CD14-positive monocyte (primary cell): ENCODE data around the gene CDK5RAP3. TPM values are rescaled to one million over a fixed set of nuclear protein-coding genes. Genes with fewer than 3 reads are reported as not detected.
A peak's percentile ranks its signal among the peaks of the same experiment; 100 is the strongest.

Experiments used
- DNase-seq, 3 donors: peaks; one replicate each; pipeline ENCODE4 v3.0.0-alpha.2; 2011 to 2022
- H2AFZ ChIP-seq: 2 replicates; pipeline ENCODE4 v1.6.0; 2012; ENCODE audit warnings: mild to moderate bottlenecking, low read depth, low read length, inconsistent platforms; ENCODE audit not compliant: insufficient read depth, poor library complexity, severe bottlenecking
- H3K27ac ChIP-seq, 2 donors: 1 replicate in 1 of 2; 2 replicates in 1 of 2; pipeline ENCODE4 v1.5.1; 2012 to 2013; ENCODE audit warnings: low read length in 2 of 2, control low read depth in 1 of 2, inconsistent platforms in 1 of 2, low read depth in 1 of 2, mild to moderate bottlenecking in 1 of 2
- H3K27me3 ChIP-seq, 2 donors: one replicate each; pipeline versions ENCODE4 v1.6.0 to v1.6.1; 2011 to 2013; ENCODE audit warnings: low read length in 2 of 2; ENCODE audit not compliant: control insufficient read depth in 2 of 2, insufficient read depth in 2 of 2
- H3K36me3 ChIP-seq, 2 donors: replicated peaks in 1 of 2; 1 replicate in 1 of 2; 2 replicates in 1 of 2; pipeline versions ENCODE4 v1.5.1 to v1.6.1; 2012 to 2013; ENCODE audit warnings: low read length in 2 of 2, control low read depth in 1 of 2, inconsistent platforms in 1 of 2, mild to moderate bottlenecking in 1 of 2; ENCODE audit not compliant: insufficient read depth in 2 of 2, control insufficient read depth in 1 of 2
- H3K4me1 ChIP-seq, 2 donors: 1 replicate in 1 of 2; 2 replicates in 1 of 2; pipeline versions ENCODE4 v1.5.1 to v1.6.1; 2012 to 2013; ENCODE audit warnings: low read length in 2 of 2, control low read depth in 1 of 2, inconsistent platforms in 1 of 2, mild to moderate bottlenecking in 1 of 2, moderate library complexity in 1 of 2; ENCODE audit not compliant: insufficient read depth in 2 of 2, control insufficient read depth in 1 of 2
- H3K4me2 ChIP-seq: replicated peaks from 2 replicates; pipeline ENCODE3; 2012; ENCODE audit warnings: low read length, moderate library complexity, mild to moderate bottlenecking; ENCODE audit not compliant: poor library complexity, severe bottlenecking; ENCODE audit errors: extremely low read depth
- H3K4me3 ChIP-seq, 3 experiments: fragments of 200-600 bp in 1 of 3; sonication (generic) in 1 of 3; replicated peaks in 1 of 3; 1 replicate in 2 of 3; 2 replicates in 1 of 3; pipeline ENCODE4 v1.5.1; 2011 to 2013; ENCODE audit warnings: low read length in 3 of 3, mild to moderate bottlenecking in 3 of 3, control low read depth in 2 of 3, low read depth in 2 of 3, inconsistent platforms in 1 of 3, moderate library complexity in 1 of 3
- H3K79me2 ChIP-seq: 2 replicates; pipeline ENCODE4 v1.6.0; 2012; ENCODE audit warnings: mild to moderate bottlenecking, control low read depth, inconsistent platforms, low read length, moderate library complexity; ENCODE audit not compliant: insufficient read depth
- H3K9ac ChIP-seq: 2 replicates; pipeline ENCODE4 v1.6.0; 2017; ENCODE audit warnings: low read length, mild to moderate bottlenecking; ENCODE audit not compliant: insufficient read depth, poor library complexity, severe bottlenecking
- H3K9me3 ChIP-seq, 2 donors: replicated peaks in 1 of 2; 1 replicate in 1 of 2; 2 replicates in 1 of 2; pipeline versions ENCODE4 v1.5.1 to v1.6.1; 2012 to 2013; ENCODE audit warnings: low read length in 2 of 2, control low read depth in 1 of 2; ENCODE audit not compliant: control insufficient read depth in 1 of 2, insufficient read depth in 1 of 2
- H4K20me1 ChIP-seq: 2 replicates; pipeline ENCODE4 v1.6.0; 2012; ENCODE audit warnings: mild to moderate bottlenecking, low read length, control low read depth, moderate library complexity; ENCODE audit not compliant: insufficient read depth
- H3K27ac Mint-ChIP-seq, 7 donors: one replicate each; pipeline ENCODE4 v1.8.0; 2020; ENCODE audit warnings: mild to moderate bottlenecking in 7 of 7, mixed read lengths in 7 of 7, moderate library complexity in 6 of 7, inconsistent platforms in 2 of 7
- H3K27me3 Mint-ChIP-seq, 3 donors: one replicate each; pipeline ENCODE4 v1.8.0; 2021 to 2022; ENCODE audit warnings: low read depth in 3 of 3, mild to moderate bottlenecking in 3 of 3, mixed read lengths in 3 of 3, moderate library complexity in 3 of 3, inconsistent platforms in 1 of 3
- H3K36me3 Mint-ChIP-seq, 2 donors: one replicate each; pipeline ENCODE4 v1.8.0; 2020; ENCODE audit warnings: mixed read lengths in 2 of 2, inconsistent platforms in 1 of 2, mild to moderate bottlenecking in 1 of 2
- H3K4me1 Mint-ChIP-seq: one replicate; pipeline ENCODE4 v1.8.0; 2020; ENCODE audit warnings: mild to moderate bottlenecking, mixed read lengths
- H3K4me3 Mint-ChIP-seq, 2 donors: one replicate each; pipeline ENCODE4 v1.8.0; 2020; ENCODE audit warnings: mild to moderate bottlenecking in 2 of 2, mixed read lengths in 2 of 2, moderate library complexity in 1 of 2
- H3K9me3 Mint-ChIP-seq, 7 donors: one replicate each; pipeline ENCODE4 v1.8.0; 2020 to 2022; ENCODE audit warnings: mixed read lengths in 7 of 7, mild to moderate bottlenecking in 6 of 7, moderate library complexity in 6 of 7, inconsistent platforms in 2 of 7
- WGBS: methylation state at CpG from one replicate; pipeline ENCODE4 v1.1.5; 2013; ENCODE audit warnings: missing lambda C conversion rate; ENCODE audit not compliant: insufficient coverage; 5-methylcytosine and 5-hydroxymethylcytosine counted together
- intact Hi-C, 2 donors: fragments of 100-400 bp; cut with micrococcal nuclease; formaldehyde crosslinking; loops; one replicate each; pipeline versions ENCODE4 v1.15.0 to v1.15.1; 2023
- polyA plus RNA-seq, 3 donors: library from polyadenylated mRNA; depleted of rRNA in 1 of 3; unstranded in 2 of 3; stranded (reverse) in 1 of 3; fragments of 300-500 nt in 2 of 3; fragments of >200 nt in 1 of 3; fragmentation: Illumina TruSeq in 2 of 3; gene quantifications; 1 replicate in 2 of 3; 2 replicates in 1 of 3; pipeline ENCODE4 v1.2.3, GENCODE V29; 2012 to 2021
- TF ChIP-seq, protein P1 (sequence below): fragments of 200-600 bp; IDR thresholded peaks from one replicate; pipeline ENCODE4 v1.8.0; 2022; ENCODE audit warnings: antibody characterized with exemption, mild to moderate bottlenecking

The CDK5RAP3 gene
- polyA plus RNA-seq, 3 donors = 86.1 to 782 (median 94.4) TPM

DNA sequence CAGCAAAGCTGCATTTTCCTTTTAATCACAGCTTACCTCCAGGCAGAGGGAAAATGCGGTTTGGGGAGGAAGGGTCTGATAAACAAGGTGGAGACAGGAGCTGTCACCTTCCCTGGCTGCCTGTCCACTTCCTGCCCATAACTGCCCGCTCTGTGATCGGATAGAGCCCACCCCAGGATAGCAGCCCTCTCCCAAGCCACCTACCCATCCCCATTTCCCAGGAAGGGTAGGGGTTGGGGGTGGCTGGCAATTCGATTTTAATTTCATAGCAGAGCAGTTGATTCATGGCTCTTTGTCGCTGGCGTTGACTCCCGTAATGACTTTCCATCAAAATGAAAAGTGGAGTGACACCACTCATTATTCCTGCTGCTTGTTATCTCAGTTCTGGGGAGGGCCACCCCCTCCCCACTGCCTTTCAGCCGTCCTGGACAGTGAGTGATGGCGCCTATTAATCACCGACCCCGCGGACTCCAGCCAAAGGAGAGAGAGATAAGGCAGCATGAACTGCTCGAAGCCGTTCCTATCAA lies 11.2 kb downstream of the CDK5RAP3 start:
- H3K36me3 ChIP-seq = peaks cover 64 to 84% of the 10 kb centered on the region in 2 donors

DNA sequence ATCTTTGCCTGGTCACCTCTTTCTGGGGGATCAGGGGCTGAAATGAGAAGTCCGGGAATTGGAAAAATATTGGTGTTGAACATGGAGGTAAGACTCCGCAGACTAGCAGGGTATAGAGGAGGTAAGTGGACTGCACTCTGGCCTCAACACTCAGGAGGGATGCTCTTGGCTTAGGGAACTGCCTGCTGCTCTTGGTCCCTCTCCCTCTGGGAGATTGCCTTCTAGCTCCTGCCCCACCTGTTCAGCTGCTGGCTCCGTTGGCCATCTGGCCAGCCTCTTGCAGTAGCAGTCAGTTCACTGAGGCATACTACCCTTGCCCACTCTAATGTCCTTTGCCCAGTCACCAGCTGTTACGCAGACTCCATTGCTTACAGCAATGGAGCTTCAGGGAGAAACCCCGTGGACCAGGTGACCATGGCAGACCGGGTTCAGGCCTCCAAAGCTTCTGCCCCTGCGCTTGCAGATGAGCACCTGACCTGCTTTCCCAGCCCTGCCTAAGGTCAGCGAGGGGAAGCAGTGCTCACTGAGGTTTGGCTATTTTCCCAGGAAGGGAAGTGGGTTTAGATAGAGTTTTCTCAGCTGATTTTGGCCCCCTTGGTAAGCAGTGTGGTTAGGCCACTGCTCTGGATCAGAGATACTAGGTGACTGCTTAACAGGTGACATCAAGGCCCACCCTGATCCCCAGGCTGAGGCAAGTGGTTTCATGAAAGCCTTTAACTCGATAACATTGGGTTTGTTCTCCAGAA lies 11.9 kb downstream of the CDK5RAP3 start:
- H3K4me1 ChIP-seq = peaks cover 19 to 50% of the 10 kb centered on the region in 2 donors
- H3K9ac ChIP-seq = no peak overlapping the region
- H3K36me3 Mint-ChIP-seq = peaks cover 67 to 83% of the 10 kb centered on the region in 2 donors
- peaks cover 0 to 5% of the 10 kb centered on the region in 2 donors for H3K27me3 ChIP-seq
- H3K79me2 ChIP-seq = no peaks in the 10 kb centered on the region
- H3K4me3 Mint-ChIP-seq = no peak overlapping the region
- H3K27ac ChIP-seq = peak overlapping the region in 1 of 2 donors; percentile 3
- no peak overlapping the region for H3K4me2 ChIP-seq
- no peak overlapping the region for H2AFZ ChIP-seq
- no peaks in the 10 kb centered on the region for H4K20me1 ChIP-seq
- H3K9me3 ChIP-seq = no peaks in the 10 kb centered on the region
- H3K4me1 Mint-ChIP-seq = peaks cover 54% of the 10 kb centered on the region
- no peak overlapping the region for H3K4me3 ChIP-seq
- DNase-seq = no peak
- H3K27ac Mint-ChIP-seq = peak overlapping the region in 2 of 7 donors; percentile 46 to 57
- intact Hi-C loops = loop anchor here in 1 of 2 donors (5.0 kb wide), 1 partner anchor 94 kb away; no protein-coding TSS in a partner anchor
- TF ChIP-seq, protein P1, sequence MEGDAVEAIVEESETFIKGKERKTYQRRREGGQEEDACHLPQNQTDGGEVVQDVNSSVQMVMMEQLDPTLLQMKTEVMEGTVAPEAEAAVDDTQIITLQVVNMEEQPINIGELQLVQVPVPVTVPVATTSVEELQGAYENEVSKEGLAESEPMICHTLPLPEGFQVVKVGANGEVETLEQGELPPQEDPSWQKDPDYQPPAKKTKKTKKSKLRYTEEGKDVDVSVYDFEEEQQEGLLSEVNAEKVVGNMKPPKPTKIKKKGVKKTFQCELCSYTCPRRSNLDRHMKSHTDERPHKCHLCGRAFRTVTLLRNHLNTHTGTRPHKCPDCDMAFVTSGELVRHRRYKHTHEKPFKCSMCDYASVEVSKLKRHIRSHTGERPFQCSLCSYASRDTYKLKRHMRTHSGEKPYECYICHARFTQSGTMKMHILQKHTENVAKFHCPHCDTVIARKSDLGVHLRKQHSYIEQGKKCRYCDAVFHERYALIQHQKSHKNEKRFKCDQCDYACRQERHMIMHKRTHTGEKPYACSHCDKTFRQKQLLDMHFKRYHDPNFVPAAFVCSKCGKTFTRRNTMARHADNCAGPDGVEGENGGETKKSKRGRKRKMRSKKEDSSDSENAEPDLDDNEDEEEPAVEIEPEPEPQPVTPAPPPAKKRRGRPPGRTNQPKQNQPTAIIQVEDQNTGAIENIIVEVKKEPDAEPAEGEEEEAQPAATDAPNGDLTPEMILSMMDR = no peak
- peaks cover 1 to 6% (median 3%) of the 10 kb centered on the region in 3 donors for H3K27me3 Mint-ChIP-seq
- 40% methylated on average over 8 of the region's 9 CpGs for WGBS
- H3K9me3 Mint-ChIP-seq = peaks cover 0 to 2% (median 0%) of the 10 kb centered on the region in 7 donors
- peaks cover 59 to 78% of the 10 kb centered on the region in 2 donors for H3K36me3 ChIP-seq

More for the DNA sequence above, 11.2 kb downstream of the CDK5RAP3 start:
- H4K20me1 ChIP-seq = no peaks in the 10 kb centered on the region
- H3K27me3 ChIP-seq = no peaks in the 10 kb centered on the region
- 90% methylated on average over 3 of the region's 14 CpGs for WGBS
- Mint-ChIP-seq H3K4me1 (peaks cover 49% of the 10 kb centered on the region), H3K4me3 (no peak overlapping the region), H3K27ac (no peak overlapping the region), H3K36me3 (peaks cover 73 to 89% of the 10 kb centered on the region in 2 donors), H3K9me3 (peaks cover 0 to 2% (median 0%) of the 10 kb centered on the region in 7 donors), H3K27me3 (peaks cover 0 to 2% (median 1%) of the 10 kb centered on the region in 3 donors)
- DNase-seq = no peak
- peaks cover 19 to 50% of the 10 kb centered on the region in 2 donors for H3K4me1 ChIP-seq
- TF ChIP-seq, protein P1 = no peak
- H3K4me2 ChIP-seq = no peak overlapping the region
- H2AFZ ChIP-seq = no peak overlapping the region
- H3K27ac ChIP-seq = no peak overlapping the region
- no peak overlapping the region for H3K9ac ChIP-seq
- H3K79me2 ChIP-seq = no peaks in the 10 kb centered on the region
- intact Hi-C loops = loop anchor here in 1 of 2 donors (5.0 kb wide), 1 partner anchor 95 kb away; no protein-coding TSS in a partner anchor
- no peak overlapping the region for H3K4me3 ChIP-seq
- H3K9me3 ChIP-seq = no peaks in the 10 kb centered on the region
